ENCODE data around the gene FBXL17.

- TF ChIP-seq EZH2 (IDR thresholded peaks at IDR 0.05; ENCODE audit: insufficient read depth, poor library complexity, severe bottlenecking) (no peak), EZH2phosphoT487 (IDR thresholded peaks at IDR 0.05; ENCODE audit: insufficient read depth, low read depth) (no peak)
Observed at GRCh38 chr5:108295578-108296368, 86.1 kb downstream of the FBXL17 start.

Data from GM23248 (cell line).